NK-92 (cell line): ENCODE results near the gene PLK4.
"Not testable (repeated sequence)": the region's sequence is repeated elsewhere in the genome, so short reads cannot be mapped to it uniquely, and the experiment has no call there.

Source experiments
- DNase-seq: peaks from one replicate; lab custom pipeline; 2025; ENCODE audit not compliant: unreplicated experiment; lab: John Stamatoyannopoulos, UW

PLK4 gene

GRCh38 chr4:127905029-127905428 is 24.3 kb downstream of the PLK4 start:
- DNase-seq: no peak

- no peak for DNase-seq
These were observed 35.8 kb downstream of the PLK4 start for GRCh38 chr4:127916512-127916911.

GRCh38 chr4:127917151-127917550 is 36.5 kb downstream of the PLK4 start:
- no peak for DNase-seq

- no peak for DNase-seq
These were observed 39.8 kb downstream of the PLK4 start for GRCh38 chr4:127920521-127920920.

- DNase-seq: no peak
These were observed 41.5 kb downstream of the PLK4 start for GRCh38 chr4:127922226-127922625.

GRCh38 chr4:127925720-127926119 is 45.0 kb downstream of the PLK4 start:
- DNase-seq: not testable (repeated sequence)

GRCh38 chr4:127930175-127930574 is 49.5 kb downstream of the PLK4 start:
- DNase-seq: no peak

GRCh38 chr4:127931836-127932235 is 51.1 kb downstream of the PLK4 start:
- not testable (repeated sequence) for DNase-seq

- DNase-seq: no peak
These were observed 56.3 kb downstream of the PLK4 start for GRCh38 chr4:127936974-127937373.
